ENCODE results near the gene CTSW. TPM values are rescaled to one million over a fixed set of nuclear protein-coding genes. Genes with fewer than 3 reads are reported as not detected.
"Not testable (repeated sequence)": the region's sequence is repeated elsewhere in the genome, so short reads cannot be mapped to it uniquely, and the experiment has no call there.

Gene CTSW
- total RNA-seq: 1 to 10 TPM in 2 of 4 donors, not detected in 2; 1.5 to 3.1 TPM

GRCh38 chr11:65879617-65880016, at the start of gene CTSW:
TSS of gene CTSW (plus strand) at chr11:65879837. CDS start at chr11:65879855, 18 bp downstream.
- no peaks in the 10 kb centered on the region for H3K27me3 ChIP-seq
- no peak within 1 kb of the TSS for H3K4me3 ChIP-seq
- no peaks in the 10 kb centered on the region for H3K9me3 ChIP-seq
- H3K36me3 ChIP-seq: peaks cover 0 to 30% (median 0%) of the 10 kb centered on the region in 3 donors
- peaks cover 0 to 6% (median under 1%) of the 10 kb centered on the region in 4 donors for H3K4me1 ChIP-seq
- 48 to 56% methylated on average over 7 of the region's 7 CpGs for WGBS, 2 donors
- TF ChIP-seq CTCF (IDR thresholded peaks at IDR 0.05): no peak
- no peak for TF ChIP-seq POLR2A (IDR thresholded peaks at IDR 0.05)
- H3K27ac ChIP-seq: no peak within 1 kb of the TSS
- no peak for DNase-seq (ENCODE audit: low spot score in 2 of 2)

DNA sequence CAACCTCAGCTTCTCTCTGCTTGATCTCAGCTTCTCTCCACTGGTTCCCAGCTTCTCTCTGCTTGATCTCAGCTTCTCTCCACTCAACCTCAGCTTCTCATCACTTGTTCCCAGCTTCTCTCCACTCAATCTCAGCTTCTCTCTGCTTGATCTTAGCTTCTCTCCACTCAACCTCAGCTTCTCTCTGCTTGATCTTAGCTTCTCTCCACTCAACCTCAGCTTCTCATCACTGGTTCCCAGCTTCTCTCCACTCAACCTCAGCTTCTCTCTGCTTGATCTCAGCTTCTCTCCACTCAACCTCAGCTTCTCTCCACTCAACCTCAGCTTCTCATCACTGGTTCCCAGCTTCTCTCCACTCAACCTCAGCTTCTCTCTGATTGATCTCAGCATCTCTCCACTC, 47.4 kb upstream of the CTSW start:
- not testable (repeated sequence) for H3K36me3 ChIP-seq; H3K4me3 ChIP-seq; H3K9me3 ChIP-seq; H3K27me3 ChIP-seq; DNase-seq (ENCODE audit: low spot score in 2 of 2); H3K27ac ChIP-seq
- peaks cover 0 to 19% (median 7%) of the 10 kb centered on the region in 4 donors for H3K4me1 ChIP-seq

DNA sequence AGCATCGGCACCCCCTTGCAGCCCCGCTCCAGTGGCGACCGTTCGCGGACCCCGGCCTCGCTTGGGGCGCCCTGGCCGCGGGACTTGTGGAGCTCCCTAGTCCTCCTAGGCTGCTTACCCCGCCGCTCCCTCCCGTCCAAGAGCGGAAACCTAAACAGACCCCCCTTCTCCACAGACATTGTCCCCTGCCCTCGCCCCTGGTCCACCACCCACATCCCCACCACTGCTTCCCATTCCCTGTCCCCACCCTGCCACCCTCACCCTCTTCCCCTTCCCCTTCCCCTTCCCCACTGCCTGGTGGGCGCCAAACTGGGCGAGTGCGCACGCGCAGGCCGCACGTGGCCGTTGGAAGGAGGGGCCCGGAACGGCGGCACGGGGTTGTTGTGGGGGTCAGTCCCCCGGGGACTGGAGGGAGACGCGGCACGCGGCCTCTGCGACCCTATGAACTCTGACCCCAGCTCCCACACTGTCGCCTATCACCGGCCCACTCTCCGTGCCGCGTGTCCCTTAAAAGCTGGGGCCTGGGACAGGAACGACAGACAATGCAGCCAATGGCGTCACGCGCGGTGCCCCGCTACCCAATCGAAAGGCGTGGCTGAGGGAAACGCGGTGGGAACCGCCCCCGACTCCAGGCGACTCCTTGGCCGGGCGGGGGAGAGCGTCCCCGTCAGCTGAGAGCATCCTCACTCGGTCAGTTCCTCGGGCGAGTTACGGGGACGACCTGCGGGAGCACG, 46.2 kb upstream of the CTSW start, which contains the start of gene SNX32:
Gene SNX32 (plus strand): TSS at position 667 of the 734 bp plus-strand sequence. CDS start 103 bp downstream, outside the sequence.
- WGBS, 2 donors: 1% methylated on average over 54 to 56 of the region's 63 CpGs
- no peaks in the 10 kb centered on the region for H3K9me3 ChIP-seq
- H3K36me3 ChIP-seq: no peaks in the 10 kb centered on the region
- H3K27ac ChIP-seq: peak within 1 kb of the TSS in 3 of 4 donors; percentile 37 to 56 (median 55)
- peak within 1 kb of the TSS; percentile 59 to 78 (median 66) for H3K4me3 ChIP-seq
- peaks cover 0 to 19% (median 7%) of the 10 kb centered on the region in 4 donors for H3K4me1 ChIP-seq
- no peaks in the 10 kb centered on the region for H3K27me3 ChIP-seq
- TF ChIP-seq EP300 (IDR thresholded peaks at IDR 0.05) (peak; percentile 20 to 58), POLR2A (IDR thresholded peaks at IDR 0.05) (no peak), CTCF (IDR thresholded peaks at IDR 0.05) (peak in 1 of 5 experiments; percentile 45)
- peak; percentile 93 for DNase-seq (ENCODE audit: low spot score in 2 of 2)

GRCh38 chr11:65834202-65834601, 45.4 kb upstream of the CTSW start:
- WGBS, 2 donors: 34 to 38% methylated on average over 6 of the region's 6 CpGs

GRCh38 chr11:65842144-65842543, 37.5 kb upstream of the CTSW start:
- 93 to 95% methylated on average over 4 of the region's 4 CpGs for WGBS, 2 donors

More at GRCh38 chr11:65834202-65834601, 45.4 kb upstream of the CTSW start:
- Histone ChIP-seq H3K36me3 (no peaks in the 10 kb centered on the region), H3K9me3 (no peaks in the 10 kb centered on the region), H3K27me3 (no peaks in the 10 kb centered on the region), H3K27ac (peak overlapping the region in 1 of 4 donors; percentile 55), H3K4me3 (peak overlapping the region; percentile 59 to 78 (median 66)), H3K4me1 (peaks cover 0 to 19% (median 7%) of the 10 kb centered on the region in 4 donors)
- DNase-seq (ENCODE audit: low spot score in 2 of 2): no peak
- no peak for TF ChIP-seq POLR2A (IDR thresholded peaks at IDR 0.05)
- no peak for TF ChIP-seq CTCF (IDR thresholded peaks at IDR 0.05)
- TF ChIP-seq EP300 (IDR thresholded peaks at IDR 0.05): no peak

More at GRCh38 chr11:65842144-65842543, 37.5 kb upstream of the CTSW start:
- no peaks in the 10 kb centered on the region for H3K4me1 ChIP-seq
- no peak overlapping the region for H3K4me3 ChIP-seq
- DNase-seq (ENCODE audit: low spot score in 2 of 2): no peak
- no peaks in the 10 kb centered on the region for H3K36me3 ChIP-seq
- no peaks in the 10 kb centered on the region for H3K27me3 ChIP-seq
- H3K27ac ChIP-seq: no peak overlapping the region
- TF ChIP-seq EP300 (IDR thresholded peaks at IDR 0.05): no peak
- TF ChIP-seq CTCF (IDR thresholded peaks at IDR 0.05): no peak
- H3K9me3 ChIP-seq: no peaks in the 10 kb centered on the region
